AG09319 (cell line): ENCODE data around the gene TOR4A.

Experiments used
- DNase-seq: peaks from one replicate; pipeline ENCODE4 v3.0.0-alpha.2; 2010; ENCODE audit warnings: low read depth; ENCODE audit errors: extremely low read depth
- CTCF ChIP-seq: IDR thresholded peaks from 2 replicates; pipeline ENCODE4 v1.5.1; 2011; ENCODE audit warnings: low read depth, mild to moderate bottlenecking, inconsistent platforms, low read length, moderate library complexity

TOR4A gene

GRCh38 chr9:137314561-137315560 is 37.3 kb downstream of the TOR4A start:
- DNase-seq: no peak
- TF ChIP-seq CTCF: no peak

GRCh38 chr9:137315581-137316011 is 38.1 kb downstream of the TOR4A start:
- TF ChIP-seq CTCF: no peak
- no peak for DNase-seq

GRCh38 chr9:137316012-137316981 is 38.8 kb downstream of the TOR4A start:
- no peak for DNase-seq
- TF ChIP-seq CTCF: no peak

- no peak for TF ChIP-seq CTCF
- no peak for DNase-seq
Observed at GRCh38 chr9:137317021-137317717, 39.6 kb downstream of the TOR4A start.

GRCh38 chr9:137317718-137318511 is 40.4 kb downstream of the TOR4A start:
- no peak for DNase-seq
- no peak for TF ChIP-seq CTCF

- DNase-seq: no peak
- TF ChIP-seq CTCF: no peak
Observed at GRCh38 chr9:137318602-137319001, 41.1 kb downstream of the TOR4A start.
